ENCODE results near the gene GH1. TPM values are rescaled to one million over a fixed set of nuclear protein-coding genes. Genes with fewer than 3 reads are reported as not detected.

The GH1 gene
- total and polyA plus RNA-seq, 2 of the 13 experiments (the other 11 are each of a cell fraction or from before 2014, with no cell fraction given), result not detected

GRCh38 chr17:63934183-63935112 is 15.8 kb upstream of the GH1 start:
- intact Hi-C loops (cut with micrococcal nuclease; ENCODE audit: unreplicated experiment), result no loop called here
- TF ChIP-seq ZNF747 (CRISPR knock-in tag; IDR thresholded peaks at IDR 0.05; ENCODE audit: borderline replicate concordance), result no peak
- no peak for TF ChIP-seq ZNF563 (CRISPR knock-in tag; IDR thresholded peaks at IDR 0.05)
- no peak for TF ChIP-seq ZBTB8A (CRISPR knock-in tag; IDR thresholded peaks at IDR 0.05; ENCODE audit: borderline replicate concordance, low read depth)
- no peak for TF ChIP-seq TP53 (CRISPR knock-in tag; conservative IDR thresholded peaks at IDR 0.05)
- TF ChIP-seq ARHGAP35 (CRISPR knock-in tag; IDR thresholded peaks at IDR 0.05; ENCODE audit: borderline replicate concordance), result no peak
- TF ChIP-seq ZNF576 (CRISPR knock-in tag; IDR thresholded peaks at IDR 0.05), result no peak
- no peak for TF ChIP-seq RNF219 (CRISPR knock-in tag; IDR thresholded peaks at IDR 0.05)
- TF ChIP-seq HMGXB3 (CRISPR knock-in tag; IDR thresholded peaks at IDR 0.05; ENCODE audit: borderline replicate concordance), result no peak
- no peak for TF ChIP-seq MTF1 (CRISPR knock-in tag; IDR thresholded peaks at IDR 0.05)
- no peak for TF ChIP-seq SP2 (CRISPR knock-in tag; IDR thresholded peaks at IDR 0.05)
- no peak for TF ChIP-seq PHF20 (CRISPR knock-in tag; IDR thresholded peaks at IDR 0.05)
- no peak for TF ChIP-seq ZNF564 (CRISPR knock-in tag; IDR thresholded peaks at IDR 0.05)

More at GRCh38 chr17:63934183-63935112, 15.8 kb upstream of the GH1 start:
- peaks cover 10 to 74% of the 10 kb centered on the region in 2 experiments; a peak in 4 of 5 replicates for H3K27me3 ChIP-seq (ENCODE audit: control insufficient read depth in 1 of 2, insufficient read depth in 2 of 2, low read length in 2 of 2)
- H3K4me3 ChIP-seq (replicated peaks in 1 of 3; ENCODE audit: insufficient read depth in 1 of 3, low read depth in 2 of 3, low read length in 3 of 3), result no peak overlapping the region
- peaks cover 17% of the 10 kb centered on the region for H3K4me1 ChIP-seq (ENCODE audit: insufficient read depth, low read length)
- no peak overlapping the region for H2AFZ ChIP-seq (ENCODE audit: low read length)
- 35% methylated on average over 16 of the region's 21 CpGs for WGBS (ENCODE audit: low lambda C conversion rate)
- H4K20me1 ChIP-seq (ENCODE audit: insufficient read depth, low read length), result no peaks in the 10 kb centered on the region
- H3K9me3 ChIP-seq (ENCODE audit: low read length), result no peaks in the 10 kb centered on the region
- H3K79me2 ChIP-seq (ENCODE audit: insufficient read depth, low read length), result no peaks in the 10 kb centered on the region
- H3K36me3 ChIP-seq (replicated peaks in 1 of 2; ENCODE audit: control insufficient read depth in 1 of 2, insufficient read depth in 2 of 2, low read length in 2 of 2), result no peaks in the 10 kb centered on the region
- ATAC-seq (no peak), DNase-seq (ENCODE audit: low spot score) (no peak), FAIRE-seq (no peak)
- in situ Hi-C loops (cut with HindIII; ENCODE audit: extremely low pct_ligation_motif_present, low pct_unique_long_range_greater_than_20kb), result no loop called here
- no peak overlapping the region for H3K9ac ChIP-seq (ENCODE audit: insufficient read depth, low read depth, low read length)
- ChIA-PET CTCF (ENCODE audit: low intra/inter-chr PET ratio, low total read pairs) (no interaction called here), POLR2A (no interaction called here)
- no peak overlapping the region for H3K27ac ChIP-seq (ENCODE audit: extremely low read length, insufficient read depth, low read length)
- no peak overlapping the region for H3K4me2 ChIP-seq (ENCODE audit: low read depth, low read length)
- no TSS peak for BruUV-seq (replicated peaks)

All from HepG2 (cell line).